Astrocyte of the spinal cord (primary cell): ENCODE results near the gene SPTBN5.

ENCODE experiments used
- DNase-seq: peaks from one replicate; pipeline ENCODE4 v3.0.0; 2011; ENCODE audit warnings: low read depth, low spot score
- H3K4me3 ChIP-seq: 2 replicates; pipeline ENCODE4 v1.5.1; 2011; ENCODE audit warnings: low read depth, mild to moderate bottlenecking, low read length, moderate library complexity
- CTCF ChIP-seq: IDR thresholded peaks from 2 replicates; pipeline ENCODE4 v1.5.1; 2012; ENCODE audit warnings: low read depth, mild to moderate bottlenecking, low read length, inconsistent platforms
- in situ Hi-C: cut with HindIII; loops from 2 replicates; pipeline ENCODE4 v1.10.0; 2017; ENCODE audit warnings: low sequenced_read_pairs

The SPTBN5 gene

DNA sequence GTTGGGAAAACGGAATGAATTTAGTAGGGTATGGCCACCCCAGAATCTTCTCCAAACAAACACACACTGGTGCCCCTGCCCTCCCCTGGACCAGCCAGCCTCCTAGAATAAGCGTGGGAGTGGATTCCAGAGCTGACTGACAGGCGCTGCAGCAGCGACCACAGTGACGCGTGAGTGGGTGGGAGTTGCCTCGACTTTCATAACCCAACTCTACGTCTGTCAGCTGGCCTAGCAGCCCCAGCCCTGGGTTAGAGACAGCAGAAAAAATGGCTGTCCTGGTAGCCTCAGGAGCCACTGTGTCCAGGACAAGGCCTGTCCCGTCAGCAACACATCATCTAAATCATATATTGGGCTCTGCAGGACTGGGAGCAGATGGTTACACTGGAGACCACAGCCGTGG lies 45.2 kb downstream of the SPTBN5 start:
- H3K4me3 ChIP-seq: no peak overlapping the region
- DNase-seq: no peak
- TF ChIP-seq CTCF: no peak
- in situ Hi-C loops: no loop called here

DNA sequence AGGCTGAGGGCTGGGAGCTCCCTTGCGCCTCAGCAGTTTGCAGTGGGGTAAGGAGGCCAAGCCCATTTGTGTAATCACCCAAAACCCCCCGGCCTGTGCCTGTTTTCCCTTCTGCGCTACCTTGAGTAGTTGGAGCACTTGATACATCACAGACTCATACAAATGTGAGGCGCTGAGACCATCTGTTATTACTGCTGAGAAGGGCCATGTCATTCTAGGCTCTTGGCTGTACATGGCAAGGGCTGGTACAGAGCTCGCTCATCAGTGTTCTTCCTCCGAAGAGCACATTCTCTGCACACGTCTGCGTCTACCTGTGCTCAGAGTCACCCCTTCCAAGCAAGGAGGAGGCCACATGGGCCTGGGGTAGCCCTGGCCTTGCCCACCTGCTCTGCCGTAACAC lies 45.9 kb downstream of the SPTBN5 start:
- H3K4me3 ChIP-seq: no peak overlapping the region
- DNase-seq: no peak
- no peak for TF ChIP-seq CTCF
- in situ Hi-C loops: no loop called here

- DNase-seq: no peak
- no peak overlapping the region for H3K4me3 ChIP-seq
- no peak for TF ChIP-seq CTCF
- in situ Hi-C loops: no loop called here
Observed at GRCh38 chr15:41847206-41847605, 46.6 kb downstream of the SPTBN5 start.

DNA sequence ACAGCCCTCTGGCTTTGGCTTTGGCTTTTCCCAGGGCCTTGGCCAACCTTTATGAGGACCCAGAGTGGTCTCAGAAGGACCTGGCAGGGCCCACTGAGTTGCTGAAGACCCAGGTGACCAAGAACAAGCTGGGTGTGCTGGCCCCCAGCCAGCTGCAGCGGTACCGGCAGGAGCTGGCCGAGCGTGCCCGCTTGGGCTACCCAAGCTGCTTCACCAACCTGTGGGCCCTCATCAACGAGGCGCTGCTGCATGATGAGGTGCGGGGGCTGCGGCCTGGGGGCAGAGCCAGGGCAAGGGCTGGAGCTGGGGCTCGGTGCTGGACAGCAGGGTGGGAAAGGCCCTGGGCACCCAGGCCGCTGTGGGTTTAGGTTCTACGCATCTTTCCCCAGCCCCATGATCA lies 49.0 kb downstream of the SPTBN5 start:
- no peak for DNase-seq
- in situ Hi-C loops: no loop called here
- no peak for TF ChIP-seq CTCF
- H3K4me3 ChIP-seq: no peak overlapping the region

- DNase-seq: no peak
- no peak for TF ChIP-seq CTCF
- in situ Hi-C loops: no loop called here
- H3K4me3 ChIP-seq: no peak overlapping the region
Observed at GRCh38 chr15:41843571-41843970, 50.3 kb downstream of the SPTBN5 start.

DNA sequence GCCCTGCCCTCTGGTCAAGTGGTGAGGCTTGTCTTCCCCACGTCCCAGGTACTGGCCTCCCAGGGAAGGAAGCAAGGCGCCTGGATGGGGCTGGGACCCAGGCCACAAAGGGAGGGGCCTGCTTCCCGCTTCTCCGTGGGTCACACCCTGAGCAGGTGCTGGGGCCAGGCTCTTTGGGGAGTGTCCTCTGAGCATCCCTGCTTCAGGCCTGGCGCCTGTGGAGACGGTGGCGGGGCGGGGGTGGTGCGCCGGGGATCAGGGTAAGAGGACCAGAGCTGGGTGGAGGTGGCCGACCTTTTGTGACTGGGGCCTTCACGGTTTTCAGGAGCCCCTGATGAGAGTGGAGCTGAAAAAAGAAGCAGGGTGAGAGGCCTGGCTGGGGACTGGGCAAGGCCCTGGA lies 51.6 kb downstream of the SPTBN5 start:
- in situ Hi-C loops: no loop called here
- DNase-seq: no peak
- no peak for TF ChIP-seq CTCF
- no peak overlapping the region for H3K4me3 ChIP-seq

DNA sequence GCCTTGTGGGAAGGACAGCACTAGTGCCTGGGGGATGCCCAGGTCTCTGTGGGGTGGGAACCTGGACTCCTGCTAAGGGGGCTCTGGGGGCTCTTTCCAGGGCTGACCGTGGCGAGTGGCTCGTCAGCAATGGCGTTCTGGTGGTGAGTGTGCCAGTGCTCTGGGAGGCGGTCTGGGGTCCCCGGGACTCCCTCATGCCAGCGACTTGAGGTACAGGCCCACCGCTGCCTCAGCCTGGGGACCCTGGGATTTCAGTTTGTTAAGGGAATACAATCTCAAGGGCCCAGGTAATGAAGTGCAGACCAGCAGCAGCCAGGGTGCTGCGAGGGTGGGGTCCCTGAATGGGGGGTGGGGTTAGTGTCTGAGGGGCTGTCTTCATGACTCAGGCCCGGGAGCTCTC lies 52.7 kb downstream of the SPTBN5 start:
- no peak for TF ChIP-seq CTCF
- no peak overlapping the region for H3K4me3 ChIP-seq
- in situ Hi-C loops: no loop called here
- no peak for DNase-seq
